Measurements from ENCODE around the gene PAX9. TPM values are rescaled to one million over a fixed set of nuclear protein-coding genes. Genes with fewer than 3 reads are reported as not detected.

PAX9 gene
- polyA plus RNA-seq, 1 donor from 2014 or later: not detected

DNA sequence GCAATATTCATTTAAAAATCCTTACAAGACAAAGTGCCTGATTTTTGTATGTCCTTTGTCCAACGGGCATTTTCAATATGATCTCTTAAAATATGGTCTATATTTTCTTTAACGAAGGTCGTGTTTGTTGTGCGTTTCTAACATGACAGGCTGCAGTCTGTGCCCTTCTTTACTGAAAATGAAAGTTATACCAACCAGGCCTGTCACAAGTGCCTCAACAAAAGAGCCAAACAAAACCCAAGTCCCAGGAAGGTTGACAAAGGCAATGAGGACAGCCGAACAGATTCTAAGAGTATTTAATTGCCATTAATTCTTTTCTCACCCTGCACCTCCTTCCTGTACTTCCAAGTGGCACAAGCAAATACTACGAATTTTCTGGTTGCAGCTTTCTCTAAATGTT is 13.9 kb downstream of the PAX9 start (continued):
- TF ChIP-seq, protein P1, sequence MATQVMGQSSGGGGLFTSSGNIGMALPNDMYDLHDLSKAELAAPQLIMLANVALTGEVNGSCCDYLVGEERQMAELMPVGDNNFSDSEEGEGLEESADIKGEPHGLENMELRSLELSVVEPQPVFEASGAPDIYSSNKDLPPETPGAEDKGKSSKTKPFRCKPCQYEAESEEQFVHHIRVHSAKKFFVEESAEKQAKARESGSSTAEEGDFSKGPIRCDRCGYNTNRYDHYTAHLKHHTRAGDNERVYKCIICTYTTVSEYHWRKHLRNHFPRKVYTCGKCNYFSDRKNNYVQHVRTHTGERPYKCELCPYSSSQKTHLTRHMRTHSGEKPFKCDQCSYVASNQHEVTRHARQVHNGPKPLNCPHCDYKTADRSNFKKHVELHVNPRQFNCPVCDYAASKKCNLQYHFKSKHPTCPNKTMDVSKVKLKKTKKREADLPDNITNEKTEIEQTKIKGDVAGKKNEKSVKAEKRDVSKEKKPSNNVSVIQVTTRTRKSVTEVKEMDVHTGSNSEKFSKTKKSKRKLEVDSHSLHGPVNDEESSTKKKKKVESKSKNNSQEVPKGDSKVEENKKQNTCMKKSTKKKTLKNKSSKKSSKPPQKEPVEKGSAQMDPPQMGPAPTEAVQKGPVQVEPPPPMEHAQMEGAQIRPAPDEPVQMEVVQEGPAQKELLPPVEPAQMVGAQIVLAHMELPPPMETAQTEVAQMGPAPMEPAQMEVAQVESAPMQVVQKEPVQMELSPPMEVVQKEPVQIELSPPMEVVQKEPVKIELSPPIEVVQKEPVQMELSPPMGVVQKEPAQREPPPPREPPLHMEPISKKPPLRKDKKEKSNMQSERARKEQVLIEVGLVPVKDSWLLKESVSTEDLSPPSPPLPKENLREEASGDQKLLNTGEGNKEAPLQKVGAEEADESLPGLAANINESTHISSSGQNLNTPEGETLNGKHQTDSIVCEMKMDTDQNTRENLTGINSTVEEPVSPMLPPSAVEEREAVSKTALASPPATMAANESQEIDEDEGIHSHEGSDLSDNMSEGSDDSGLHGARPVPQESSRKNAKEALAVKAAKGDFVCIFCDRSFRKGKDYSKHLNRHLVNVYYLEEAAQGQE (IDR thresholded peaks at IDR 0.05; ENCODE audit: borderline replicate concordance): no peak
- no peak for TF ChIP-seq EP300 (conservative IDR thresholded peaks at IDR 0.05; ENCODE audit: poor library complexity, severe bottlenecking)

DNA sequence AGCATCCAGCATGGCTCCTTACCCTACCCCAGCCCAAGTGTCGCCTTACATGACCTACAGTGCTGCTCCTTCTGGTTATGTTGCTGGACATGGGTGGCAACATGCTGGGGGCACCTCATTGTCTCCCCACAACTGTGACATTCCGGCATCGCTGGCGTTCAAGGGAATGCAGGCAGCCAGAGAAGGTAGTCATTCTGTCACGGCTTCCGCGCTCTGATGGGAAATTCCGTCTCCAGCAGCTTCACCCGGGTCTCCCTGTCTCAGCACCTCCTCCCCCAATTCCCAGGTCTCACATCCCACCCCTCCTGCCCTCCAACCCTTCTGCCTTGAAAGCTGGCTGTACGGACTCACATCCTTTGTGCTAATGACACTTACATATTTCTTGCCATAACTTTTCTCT is 14.6 kb downstream of the PAX9 start:
- no peak overlapping the region for H3K4me3 ChIP-seq (ENCODE audit: low read length)
- no peak overlapping the region for H3K9ac ChIP-seq (ENCODE audit: low read length)
- no peak overlapping the region for H2AFZ ChIP-seq (ENCODE audit: low read depth, low read length)
- no peaks in the 10 kb centered on the region for H3K9me2 ChIP-seq (ENCODE audit: insufficient read depth, low read length)
- no peaks in the 10 kb centered on the region for H4K20me1 ChIP-seq (ENCODE audit: insufficient read depth)
- H3K79me2 ChIP-seq (replicated peaks; ENCODE audit: insufficient read depth, low read length): no peaks in the 10 kb centered on the region
- no peaks in the 10 kb centered on the region for H3F3A ChIP-seq (ENCODE audit: insufficient read depth, low read length, poor library complexity, severe bottlenecking)
- H3K9me3 ChIP-seq (ENCODE audit: low read length): no peaks in the 10 kb centered on the region
- no peak overlapping the region for H3K4me2 ChIP-seq (ENCODE audit: low read length)
- H3K27me3 ChIP-seq (ENCODE audit: insufficient read depth, low read depth, low read length): peaks cover 51% of the 10 kb centered on the region
- no peak overlapping the region for H3K27ac ChIP-seq (ENCODE audit: low read length)
- no peaks in the 10 kb centered on the region for H3K36me3 ChIP-seq (ENCODE audit: insufficient read depth, low read length)
- no peak for TF ChIP-seq SMC3 (conservative IDR thresholded peaks at IDR 0.05; ENCODE audit: poor library complexity)
- no peak for TF ChIP-seq MXI1 (conservative IDR thresholded peaks at IDR 0.05; ENCODE audit: poor library complexity, severe bottlenecking)
- TF ChIP-seq, protein P2, sequence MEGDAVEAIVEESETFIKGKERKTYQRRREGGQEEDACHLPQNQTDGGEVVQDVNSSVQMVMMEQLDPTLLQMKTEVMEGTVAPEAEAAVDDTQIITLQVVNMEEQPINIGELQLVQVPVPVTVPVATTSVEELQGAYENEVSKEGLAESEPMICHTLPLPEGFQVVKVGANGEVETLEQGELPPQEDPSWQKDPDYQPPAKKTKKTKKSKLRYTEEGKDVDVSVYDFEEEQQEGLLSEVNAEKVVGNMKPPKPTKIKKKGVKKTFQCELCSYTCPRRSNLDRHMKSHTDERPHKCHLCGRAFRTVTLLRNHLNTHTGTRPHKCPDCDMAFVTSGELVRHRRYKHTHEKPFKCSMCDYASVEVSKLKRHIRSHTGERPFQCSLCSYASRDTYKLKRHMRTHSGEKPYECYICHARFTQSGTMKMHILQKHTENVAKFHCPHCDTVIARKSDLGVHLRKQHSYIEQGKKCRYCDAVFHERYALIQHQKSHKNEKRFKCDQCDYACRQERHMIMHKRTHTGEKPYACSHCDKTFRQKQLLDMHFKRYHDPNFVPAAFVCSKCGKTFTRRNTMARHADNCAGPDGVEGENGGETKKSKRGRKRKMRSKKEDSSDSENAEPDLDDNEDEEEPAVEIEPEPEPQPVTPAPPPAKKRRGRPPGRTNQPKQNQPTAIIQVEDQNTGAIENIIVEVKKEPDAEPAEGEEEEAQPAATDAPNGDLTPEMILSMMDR (IDR thresholded peaks at IDR 0.05; ENCODE audit: poor library complexity, severe bottlenecking): no peak
- TF ChIP-seq RAD21 (conservative IDR thresholded peaks at IDR 0.05): no peak
- no peak for TF ChIP-seq EP300 (conservative IDR thresholded peaks at IDR 0.05; ENCODE audit: poor library complexity, severe bottlenecking)
- TF ChIP-seq TAF1 (IDR thresholded peaks at IDR 0.05; ENCODE audit: low read depth): no peak
- TF ChIP-seq EZH2 (IDR thresholded peaks at IDR 0.05; ENCODE audit: borderline replicate concordance, insufficient read depth, low read length, poor library complexity, severe bottlenecking): no peak
- TF ChIP-seq, protein P1 (IDR thresholded peaks at IDR 0.05; ENCODE audit: borderline replicate concordance): no peak
- no peak for TF ChIP-seq POLR2AphosphoS5 (IDR thresholded peaks at IDR 0.05)

Data from neural cell (in vitro differentiated cells).